ENCODE data around the gene ACTRT3.

DNA sequence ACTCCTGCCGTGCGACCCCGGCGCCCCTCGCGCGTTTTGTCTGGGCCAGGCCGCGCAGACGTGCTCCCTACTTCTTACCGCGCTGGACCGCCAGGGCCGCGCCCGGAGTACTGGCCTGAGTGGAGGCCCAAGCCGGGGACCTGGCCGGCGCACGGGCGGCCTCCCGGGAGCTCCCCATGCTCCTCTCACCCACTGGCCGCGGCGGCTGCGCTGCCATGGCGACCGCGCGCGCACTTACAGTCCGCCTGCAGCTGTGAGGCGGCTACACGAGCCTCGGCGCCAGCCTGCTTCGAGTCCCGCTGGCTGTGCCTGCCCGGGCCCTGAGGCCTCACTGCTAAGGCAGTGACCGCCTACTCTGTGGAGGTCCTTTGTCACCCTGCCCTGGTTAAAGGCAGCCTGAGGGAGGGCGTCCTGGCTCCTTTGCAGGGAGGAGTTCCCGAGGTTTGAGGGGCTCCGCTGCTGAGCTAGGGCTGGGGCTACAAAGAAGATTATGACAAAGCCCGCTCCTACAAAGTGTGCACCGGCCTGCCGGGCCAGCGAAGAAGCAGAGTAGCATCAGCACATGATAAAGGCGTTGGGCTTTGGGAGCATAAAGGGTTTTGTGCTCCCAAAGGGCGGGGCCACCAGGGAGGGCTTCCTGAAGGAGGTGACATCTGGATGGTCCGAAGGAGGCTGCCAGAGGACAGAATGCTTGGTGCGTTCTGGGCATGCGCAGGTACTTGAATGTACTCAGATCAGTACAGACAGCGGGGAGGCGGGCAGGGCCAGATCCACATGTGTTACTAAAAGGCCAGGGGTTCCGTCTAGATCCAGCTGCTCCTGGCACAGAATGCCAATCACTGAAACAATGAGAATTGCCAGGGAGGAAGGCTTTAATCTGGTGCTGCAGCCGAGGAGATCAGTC lies 43.2 kb upstream of the ACTRT3 start, which contains the start of the genes LRRC34 and LRRIQ4:
- TF ChIP-seq CTCF (conservative IDR thresholded peaks at IDR 0.05; ENCODE audit: low read length) (no peak), EZH2phosphoT487 (IDR thresholded peaks at IDR 0.05; ENCODE audit: borderline replicate concordance, low read depth, low read length) (no peak)
